Left lung (tissue), 10 donors: Measurements from ENCODE around the gene GSTT4. TPM values are rescaled to one million over a fixed set of nuclear protein-coding genes. Genes with fewer than 3 reads are reported as not detected.

Experiments
- ATAC-seq: fragments of 200-7000 bp; cut with Tn5 transposase; one replicate; pipeline ENCODE4 v1.9.1; 2020; ENCODE audit warnings: moderate library complexity
- DNase-seq, 4 donors: peaks; one replicate each; pipeline ENCODE4 v3.0.0-alpha.2; 2013 to 2020
- H3K27ac ChIP-seq, 2 donors: fragments of 200-600 bp; sonication (generic) in 1 of 2; one replicate each; pipeline versions ENCODE4 v1.5.0 to v1.8.0; 2020 to 2021
- H3K27me3 ChIP-seq, 2 donors: fragments of 200-600 bp; sonication (generic) in 1 of 2; one replicate each; pipeline versions ENCODE4 v1.5.0 to v1.8.0; 2020 to 2021
- H3K36me3 ChIP-seq, 2 donors: fragments of 200-600 bp; sonication (generic) in 1 of 2; one replicate each; pipeline versions ENCODE4 v1.5.0 to v1.8.0; 2020 to 2021
- H3K4me1 ChIP-seq, 2 donors: fragments of 200-600 bp; one replicate each; pipeline ENCODE4 v1.8.0; 2021
- H3K4me3 ChIP-seq, 2 donors: fragments of 200-600 bp; sonication (generic) in 1 of 2; one replicate each; pipeline versions ENCODE4 v1.5.0 to v1.8.0; 2020 to 2021; ENCODE audit warnings: mild to moderate bottlenecking in 1 of 2
- H3K9me3 ChIP-seq, 2 donors: fragments of 200-600 bp; sonication (generic) in 1 of 2; one replicate each; pipeline versions ENCODE4 v1.5.0 to v1.8.0; 2020 to 2021
- CTCF ChIP-seq, 2 donors: fragments of 200-600 bp; sonication (generic) in 1 of 2; IDR thresholded peaks; one replicate each; pipeline versions ENCODE4 v1.5.0 to v1.8.0; 2021; ENCODE audit warnings: antibody characterized with exemption in 2 of 2
- intact Hi-C, 2 donors: fragments of 100-400 bp; cut with DNase I; formaldehyde crosslinking; loops; one replicate each; pipeline versions ENCODE4 v1.11.2 to v1.14.2; 2022
- polyA plus RNA-seq, 6 donors: library from polyadenylated mRNA; unstranded; fragments of 120-200 nt; gene quantifications; one replicate each; pipeline ENCODE4 v1.2.1, GENCODE V29; 2013; ENCODE audit not compliant: insufficient read length in 6 of 6
- total RNA-seq, 2 donors: library from RNA; stranded (reverse); fragmentation: NEBNext Ultra II Directional; extraction: Animal tissue kit (Norgen Biotek cat#: 25700); gene quantifications; one replicate each; pipeline ENCODE4 v1.2.1, GENCODE V29; 2021
- donor health status: DM: no; HTN: yes; CAD: no.
- donor health status: DM: no; HTN: no; CAD: no.

The GSTT4 gene
- total and polyA plus RNA-seq, 8 donors, result 0.07 TPM; not detected in 7

- no peak for DNase-seq
- H3K9me3 ChIP-seq, result no peaks in the 10 kb centered on the region
- H3K27me3 ChIP-seq, result no peaks in the 10 kb centered on the region
- H3K27ac ChIP-seq, result no peak overlapping the region
- TF ChIP-seq CTCF (IDR thresholded peaks at IDR 0.05), result no peak
- H3K4me3 ChIP-seq, result no peak overlapping the region
- ATAC-seq, result no peak
- peaks cover 0 to 8% of the 10 kb centered on the region in 2 donors for H3K36me3 ChIP-seq
- intact Hi-C loops, result no loop called here
- peaks cover 0 to 8% of the 10 kb centered on the region in 2 donors for H3K4me1 ChIP-seq
Observed at GRCh38 chr22:24029304-24029703, 24.1 kb upstream of the GSTT4 start.

- peaks cover 0 to 8% of the 10 kb centered on the region in 2 donors for H3K4me1 ChIP-seq
- ATAC-seq, result no peak
- H3K27ac ChIP-seq, result no peak overlapping the region
- TF ChIP-seq CTCF (IDR thresholded peaks at IDR 0.05), result no peak
- H3K36me3 ChIP-seq, result peaks cover 0 to 8% of the 10 kb centered on the region in 2 donors
- no peak overlapping the region for H3K4me3 ChIP-seq
- H3K9me3 ChIP-seq, result no peaks in the 10 kb centered on the region
- no peak for DNase-seq
- intact Hi-C loops, result no loop called here
- H3K27me3 ChIP-seq, result no peaks in the 10 kb centered on the region
Observed at GRCh38 chr22:24028533-24028932, 23.3 kb upstream of the GSTT4 start.

DNA sequence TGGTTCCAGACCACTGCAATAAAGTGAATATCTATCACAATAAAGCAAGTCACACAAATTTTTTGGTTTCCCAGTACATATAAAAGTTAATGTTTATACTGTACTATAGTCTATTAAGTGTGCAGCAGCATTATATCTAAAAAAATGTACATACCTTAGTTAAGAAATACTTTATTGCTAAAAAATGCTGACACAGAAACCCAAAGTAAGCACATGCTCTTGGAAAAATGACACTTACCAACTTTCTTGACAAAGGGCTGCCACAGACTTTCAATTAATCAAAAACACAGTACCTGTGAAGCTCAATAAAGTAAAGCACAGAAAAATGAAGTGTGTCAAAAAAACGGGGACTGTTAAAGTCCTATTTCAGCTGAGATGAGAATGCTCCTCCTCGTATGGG lies 22.7 kb upstream of the GSTT4 start:
- H3K4me1 ChIP-seq, result peaks cover 0 to 4% of the 10 kb centered on the region in 2 donors
- peaks cover 0 to 8% of the 10 kb centered on the region in 2 donors for H3K36me3 ChIP-seq
- H3K27ac ChIP-seq, result no peak overlapping the region
- intact Hi-C loops, result no loop called here
- no peak overlapping the region for H3K4me3 ChIP-seq
- no peaks in the 10 kb centered on the region for H3K27me3 ChIP-seq
- no peaks in the 10 kb centered on the region for H3K9me3 ChIP-seq
- no peak for DNase-seq
- no peak for ATAC-seq
- no peak for TF ChIP-seq CTCF (IDR thresholded peaks at IDR 0.05)

GRCh38 chr22:24027389-24027975 lies 22.2 kb upstream of the GSTT4 start:
- ATAC-seq (no peak), DNase-seq (no peak)
- Histone ChIP-seq H3K9me3 (no peaks in the 10 kb centered on the region), H3K27me3 (no peaks in the 10 kb centered on the region), H3K36me3 (peaks cover 0 to 8% of the 10 kb centered on the region in 2 donors), H3K27ac (no peak overlapping the region), H3K4me3 (no peak overlapping the region), H3K4me1 (no peaks in the 10 kb centered on the region)
- TF ChIP-seq CTCF (IDR thresholded peaks at IDR 0.05), result no peak
- intact Hi-C loops, result no loop called here

DNA sequence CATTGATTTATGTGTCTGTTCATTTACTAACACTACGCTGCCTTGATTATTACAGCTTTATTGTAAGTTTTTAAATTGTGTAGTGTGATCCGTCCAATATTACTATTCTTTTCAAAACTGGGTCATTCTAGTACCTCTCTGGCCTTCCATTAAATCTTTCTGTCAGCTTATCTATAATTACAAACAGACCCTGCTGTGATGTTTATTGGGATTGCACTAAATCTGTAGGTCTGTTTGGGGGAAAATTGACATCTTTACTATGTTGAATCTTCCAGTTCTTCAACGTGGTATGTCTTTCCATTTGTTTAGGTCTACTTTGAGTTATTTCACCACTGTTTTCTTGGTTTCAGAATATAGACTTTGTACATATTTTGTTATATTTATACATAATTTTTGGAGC lies 21.5 kb upstream of the GSTT4 start:
- H3K9me3 ChIP-seq, result no peaks in the 10 kb centered on the region
- peaks cover 0 to 8% of the 10 kb centered on the region in 2 donors for H3K36me3 ChIP-seq
- no peak overlapping the region for H3K27ac ChIP-seq
- intact Hi-C loops, result no loop called here
- H3K27me3 ChIP-seq, result no peaks in the 10 kb centered on the region
- no peaks in the 10 kb centered on the region for H3K4me1 ChIP-seq
- ATAC-seq (no peak), DNase-seq (no peak)
- no peak overlapping the region for H3K4me3 ChIP-seq
- no peak for TF ChIP-seq CTCF (IDR thresholded peaks at IDR 0.05)
